Right renal cortex interstitium (tissue), 3 donors: ENCODE data around the gene RNASEH2A. TPM values are rescaled to one million over a fixed set of nuclear protein-coding genes. Genes with fewer than 3 reads are reported as not detected.

Experiments
- DNase-seq, 3 donors: peaks; one replicate each; pipeline ENCODE4 v3.0.0-alpha.2; 2013; ENCODE audit warnings: low read depth in 3 of 3, low spot score in 2 of 3
- polyA plus RNA-seq, 3 donors: library from polyadenylated mRNA; unstranded; fragments of 120-200 nt; gene quantifications; one replicate each; pipeline ENCODE4 v1.2.1, GENCODE V29; 2013; ENCODE audit not compliant: insufficient read length in 3 of 3

RNASEH2A gene
- polyA plus RNA-seq, 3 donors, result 31.6 to 35.6 (median 34.9) TPM

DNA sequence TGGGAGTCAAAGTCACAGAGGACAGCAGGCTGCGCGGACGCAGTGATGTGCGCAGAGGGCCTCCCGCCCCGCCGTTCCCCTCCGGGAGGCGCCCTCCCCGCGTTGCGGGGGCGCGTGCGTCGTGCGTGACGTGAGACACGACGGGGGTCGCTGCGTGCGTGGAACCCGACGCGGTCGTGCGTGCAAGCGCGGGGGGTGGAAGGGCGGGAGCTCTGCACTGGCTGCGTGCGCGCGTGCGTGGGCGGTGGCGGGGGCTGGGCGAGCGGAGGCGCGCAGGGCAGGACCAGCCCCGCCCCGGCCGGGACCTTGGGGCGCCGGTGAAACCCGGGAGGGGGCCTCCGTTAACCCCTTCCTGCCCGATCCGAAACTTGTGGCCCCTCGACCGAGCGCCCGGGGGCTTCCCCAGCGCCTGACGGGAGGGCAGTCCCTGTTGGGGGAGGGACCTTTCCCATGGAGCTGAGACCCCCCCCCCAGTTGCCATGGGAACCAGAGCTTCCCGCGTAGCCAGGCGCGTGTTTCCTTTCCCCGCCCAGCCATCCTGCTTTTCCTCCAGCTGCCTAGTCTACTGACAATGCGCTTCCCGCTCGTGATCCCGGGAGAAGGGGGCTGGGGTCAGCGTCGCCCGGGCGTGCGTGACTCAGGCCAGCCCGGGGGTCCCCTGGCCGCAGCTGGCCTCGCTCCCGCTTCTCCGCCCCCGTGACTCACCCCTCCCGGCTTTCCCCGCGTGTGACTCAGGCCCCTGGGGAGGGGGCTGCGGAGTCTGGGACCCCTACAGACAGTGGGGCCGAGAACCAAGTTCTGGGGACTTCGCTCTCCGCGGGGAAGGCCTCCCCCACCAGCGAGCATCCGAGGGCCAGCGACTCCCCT is 23.7 kb upstream of the RNASEH2A start:
- DNase-seq, result no peak

DNA sequence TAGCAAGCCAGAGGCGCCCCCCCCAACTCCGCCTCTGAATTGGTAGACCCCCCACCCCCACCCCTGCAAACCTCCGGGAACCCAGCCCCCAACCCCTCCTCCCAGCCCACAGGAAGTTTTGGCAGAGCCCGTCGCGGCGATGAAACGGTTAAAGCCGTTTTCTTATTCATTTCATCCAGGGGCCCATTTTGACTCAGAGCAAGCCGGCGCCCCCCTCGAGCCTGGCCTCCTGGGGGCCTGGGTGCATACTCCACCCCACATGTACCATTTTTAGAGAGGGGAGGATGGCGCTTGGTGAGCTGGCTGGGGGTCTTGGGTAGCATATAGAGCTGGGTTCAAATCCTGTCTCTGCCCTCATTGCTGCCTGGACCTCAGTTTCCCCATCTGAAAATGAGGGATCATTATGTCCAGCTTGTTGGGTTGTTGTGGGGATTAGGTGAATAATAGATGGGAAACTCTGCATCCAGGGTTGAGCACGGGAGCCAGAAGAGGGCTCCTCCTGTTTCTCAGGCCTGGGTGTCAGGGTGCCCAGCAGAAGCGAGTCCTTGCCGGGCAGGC is 23.0 kb upstream of the RNASEH2A start:
- no peak for DNase-seq

DNA sequence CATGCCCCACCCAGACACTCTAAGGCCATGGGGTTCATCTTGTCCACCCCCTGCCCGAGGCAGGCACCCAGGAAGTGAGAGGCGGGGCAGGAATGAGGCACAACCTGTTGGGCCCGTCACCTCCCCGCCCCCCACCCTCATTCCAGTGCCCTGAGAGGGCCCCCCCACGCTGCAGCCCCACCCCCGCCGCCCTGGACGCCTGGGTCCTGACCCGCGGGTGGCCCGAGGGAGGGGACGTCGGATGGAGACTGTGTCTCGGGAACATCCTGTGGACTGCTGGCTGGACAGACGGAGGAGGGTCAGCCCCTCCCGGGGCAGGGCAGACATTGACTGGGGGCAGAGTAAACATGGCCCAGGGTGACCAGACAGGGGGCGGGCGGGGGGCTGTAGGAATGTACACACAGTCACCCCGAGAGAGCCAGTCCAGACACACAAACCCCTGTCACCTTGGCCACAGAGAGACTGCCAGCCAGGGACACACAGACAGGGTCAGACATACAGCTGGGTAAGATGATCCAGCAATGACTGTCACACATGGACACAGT is 22.5 kb upstream of the RNASEH2A start:
- no peak for DNase-seq

DNA sequence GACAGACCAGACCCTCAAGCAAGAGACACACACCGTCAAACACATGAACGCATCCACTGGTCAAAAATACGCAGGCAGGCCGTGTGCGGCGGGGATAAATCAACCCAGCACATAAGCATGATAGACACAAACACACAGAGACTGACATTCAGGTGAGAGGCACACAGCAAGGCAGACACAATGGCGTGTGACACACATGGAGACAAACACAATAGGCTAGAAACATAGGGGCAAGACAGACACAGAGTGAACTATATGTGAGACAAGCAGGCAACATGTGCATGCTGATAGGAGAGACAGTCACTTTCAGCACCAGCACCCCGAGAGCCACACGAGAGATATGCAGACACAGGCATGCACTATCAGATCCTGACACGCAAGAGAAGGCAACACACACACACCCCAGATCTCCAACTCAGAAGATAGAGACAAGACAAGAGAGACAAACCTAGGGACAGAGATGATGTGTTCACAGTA is 22.0 kb upstream of the RNASEH2A start:
- DNase-seq, result no peak

DNA sequence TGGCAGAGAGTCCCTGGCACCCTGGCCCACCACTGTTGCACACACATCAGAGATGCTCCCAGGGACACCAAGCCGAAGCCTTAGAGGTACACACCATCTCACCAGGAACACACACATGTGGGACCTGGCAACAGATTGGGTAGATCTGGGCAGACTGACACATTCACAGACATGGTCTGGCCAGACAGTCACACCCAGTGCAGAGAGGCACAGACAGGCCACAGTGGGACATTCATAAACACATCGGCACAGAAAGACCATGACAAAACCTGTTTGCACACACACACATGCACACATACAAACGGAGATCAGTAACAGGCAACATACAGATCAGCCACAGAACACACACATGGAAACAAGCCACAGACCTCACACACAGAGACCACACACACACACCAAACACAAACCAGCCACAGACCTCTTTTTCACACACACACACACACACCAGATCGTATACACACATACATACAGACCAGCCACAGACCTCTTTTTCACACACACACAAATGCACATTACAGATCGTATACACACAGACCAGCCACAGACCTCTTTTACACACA is 21.4 kb upstream of the RNASEH2A start:
- DNase-seq, result no peak

DNA sequence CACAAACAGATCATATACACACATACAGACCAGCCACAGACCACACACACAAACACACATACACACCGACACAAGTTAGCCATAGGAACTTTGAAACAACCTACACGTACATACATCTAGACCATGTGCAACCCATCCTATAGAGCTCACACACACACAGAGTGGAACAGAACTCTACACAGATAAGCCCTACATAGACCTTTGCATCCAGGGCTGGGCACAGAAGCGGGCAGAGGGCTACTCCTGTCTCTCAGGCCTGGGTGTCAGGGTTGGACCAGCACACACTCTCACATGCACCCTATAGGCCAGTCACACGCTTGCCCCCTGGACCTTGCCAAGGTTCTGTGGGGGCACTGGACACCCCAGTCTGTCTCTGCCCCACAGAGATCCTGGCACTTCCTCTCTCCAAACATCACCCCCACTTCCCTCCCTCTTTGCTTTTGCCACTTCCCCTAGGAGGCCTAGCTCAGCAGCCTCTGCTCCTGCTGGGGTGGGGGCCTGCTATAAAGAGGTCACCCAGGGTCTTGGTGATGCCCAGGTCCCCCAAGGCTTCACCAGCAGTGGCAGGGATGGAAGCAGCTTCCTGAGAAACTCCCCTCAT is 20.9 kb upstream of the RNASEH2A start:
- DNase-seq, result no peak

DNA sequence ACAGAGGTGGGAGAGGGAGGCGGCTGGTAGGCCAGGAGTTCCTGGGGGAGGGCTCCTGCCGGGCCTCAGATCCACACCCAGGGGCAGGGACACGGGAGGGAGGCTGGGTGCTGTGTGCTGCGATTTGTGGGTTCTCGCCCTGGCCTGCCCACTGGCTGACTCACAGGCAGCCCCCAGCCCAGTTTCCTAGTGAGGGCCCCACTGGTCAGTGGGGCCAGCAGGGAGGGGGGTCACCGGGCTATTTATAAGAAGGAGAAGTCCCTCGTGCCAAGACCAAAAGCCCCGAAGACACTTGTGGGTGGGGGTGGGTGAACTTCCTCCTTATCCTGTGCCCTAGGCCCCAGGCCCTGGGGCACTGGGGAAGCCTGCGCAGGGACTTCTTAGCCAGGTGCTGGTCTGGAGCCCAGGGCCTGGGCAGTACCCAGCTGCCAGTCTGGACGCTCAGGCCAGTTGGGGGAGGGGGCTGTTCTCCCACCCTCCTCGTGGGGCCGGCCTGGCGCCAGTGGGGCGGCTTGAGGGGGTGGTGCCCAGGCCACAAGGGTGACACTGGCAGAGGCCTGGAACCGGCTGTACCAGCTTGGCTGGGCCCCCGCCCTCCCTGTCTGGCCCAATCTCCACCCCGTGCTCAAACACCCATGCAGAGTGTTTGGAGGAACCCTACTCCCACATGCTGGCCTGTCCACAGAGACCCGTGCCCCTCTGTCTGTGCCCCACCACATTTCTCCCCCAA is 20.1 kb upstream of the RNASEH2A start:
- no peak for DNase-seq

DNA sequence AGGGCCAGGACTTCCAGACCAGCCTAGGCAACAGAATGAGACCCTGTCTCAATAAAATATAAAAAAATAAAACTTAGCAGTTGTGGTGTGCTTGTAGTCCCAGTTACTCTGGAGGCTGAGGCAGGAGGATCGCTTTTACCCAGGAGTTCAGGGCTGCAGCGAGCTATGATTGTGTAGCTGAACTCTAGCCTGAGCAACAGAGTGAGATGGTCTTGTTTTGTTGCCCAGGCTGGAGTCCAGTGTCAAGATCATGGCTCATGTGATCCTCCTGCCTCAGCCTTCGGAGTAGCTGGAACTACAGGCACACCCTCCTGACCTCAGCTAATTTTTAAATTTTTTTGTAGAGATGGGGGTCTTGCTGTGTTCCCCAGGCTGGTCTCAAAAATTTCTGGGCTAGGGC is 19.4 kb upstream of the RNASEH2A start:
- DNase-seq, result no peak

DNA sequence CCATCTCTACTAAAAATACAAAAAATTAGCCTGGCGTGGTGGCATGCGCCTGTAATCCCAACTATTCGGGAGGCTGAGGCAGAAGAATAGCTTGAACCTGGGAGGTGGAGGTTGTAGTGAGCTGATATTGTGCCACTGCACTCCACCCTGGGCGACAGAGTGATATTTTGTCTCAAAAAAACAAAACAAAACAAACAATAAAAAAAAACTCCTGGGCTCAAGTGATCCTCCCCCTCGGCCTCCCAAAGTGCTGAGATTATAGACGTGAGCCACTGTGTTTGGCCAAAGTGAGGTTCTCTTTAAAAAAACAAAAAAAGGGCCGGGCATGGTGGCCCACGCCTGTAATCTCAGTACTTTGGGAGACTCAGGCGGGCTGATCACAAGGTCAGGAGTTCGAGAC is 18.9 kb upstream of the RNASEH2A start:
- no peak for DNase-seq

DNA sequence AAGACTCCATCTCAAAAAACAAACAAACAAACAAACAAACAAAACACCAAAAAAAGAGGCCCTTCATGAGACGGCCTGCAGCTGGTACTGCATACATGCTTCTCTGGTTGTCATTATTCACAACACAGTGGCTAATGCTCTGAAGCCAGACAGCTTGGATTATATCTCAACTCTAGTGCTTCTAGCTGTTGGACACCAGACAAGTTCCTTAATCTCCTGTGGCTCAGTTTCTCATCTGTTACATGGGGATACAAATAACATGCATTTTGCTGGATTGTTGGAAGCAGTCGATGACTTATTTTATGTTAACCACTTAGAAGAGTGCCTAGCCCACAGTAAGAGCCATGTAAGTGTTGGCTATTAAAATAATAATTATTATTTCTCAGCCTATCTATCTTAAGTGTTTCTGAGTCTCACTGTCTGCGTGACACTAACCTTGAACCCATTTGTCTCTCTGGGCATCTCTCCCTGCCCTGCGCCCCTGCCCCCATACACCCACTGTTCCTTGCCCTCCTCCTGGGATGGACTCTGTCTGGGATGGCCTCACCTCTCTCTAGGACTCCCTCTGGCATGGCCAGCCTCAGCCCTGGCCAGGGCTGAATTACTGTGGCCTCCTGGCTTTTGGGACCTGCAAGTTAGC is 18.2 kb upstream of the RNASEH2A start:
- DNase-seq, result no peak

DNA sequence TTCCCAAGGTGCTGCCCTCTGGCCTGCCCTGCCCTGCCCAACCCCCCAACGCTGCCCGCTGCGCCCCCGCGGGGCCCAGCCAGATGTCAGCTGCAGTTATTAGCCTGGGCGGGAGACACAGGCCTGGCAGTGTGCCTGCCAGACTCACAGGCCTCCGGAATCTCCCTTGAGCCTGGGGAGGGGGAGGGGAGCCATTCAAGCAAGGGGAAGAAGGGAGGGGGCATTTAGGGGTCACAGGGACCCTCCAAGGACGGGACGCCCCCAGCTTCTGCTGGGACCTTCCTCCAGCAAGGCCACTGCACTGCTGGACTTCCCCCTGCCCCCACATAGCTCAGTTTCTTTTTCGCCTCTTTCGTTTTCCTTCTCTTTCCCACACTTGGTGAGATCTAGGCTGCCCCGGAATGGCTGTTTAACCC is 17.7 kb upstream of the RNASEH2A start:
- DNase-seq, result no peak

DNA sequence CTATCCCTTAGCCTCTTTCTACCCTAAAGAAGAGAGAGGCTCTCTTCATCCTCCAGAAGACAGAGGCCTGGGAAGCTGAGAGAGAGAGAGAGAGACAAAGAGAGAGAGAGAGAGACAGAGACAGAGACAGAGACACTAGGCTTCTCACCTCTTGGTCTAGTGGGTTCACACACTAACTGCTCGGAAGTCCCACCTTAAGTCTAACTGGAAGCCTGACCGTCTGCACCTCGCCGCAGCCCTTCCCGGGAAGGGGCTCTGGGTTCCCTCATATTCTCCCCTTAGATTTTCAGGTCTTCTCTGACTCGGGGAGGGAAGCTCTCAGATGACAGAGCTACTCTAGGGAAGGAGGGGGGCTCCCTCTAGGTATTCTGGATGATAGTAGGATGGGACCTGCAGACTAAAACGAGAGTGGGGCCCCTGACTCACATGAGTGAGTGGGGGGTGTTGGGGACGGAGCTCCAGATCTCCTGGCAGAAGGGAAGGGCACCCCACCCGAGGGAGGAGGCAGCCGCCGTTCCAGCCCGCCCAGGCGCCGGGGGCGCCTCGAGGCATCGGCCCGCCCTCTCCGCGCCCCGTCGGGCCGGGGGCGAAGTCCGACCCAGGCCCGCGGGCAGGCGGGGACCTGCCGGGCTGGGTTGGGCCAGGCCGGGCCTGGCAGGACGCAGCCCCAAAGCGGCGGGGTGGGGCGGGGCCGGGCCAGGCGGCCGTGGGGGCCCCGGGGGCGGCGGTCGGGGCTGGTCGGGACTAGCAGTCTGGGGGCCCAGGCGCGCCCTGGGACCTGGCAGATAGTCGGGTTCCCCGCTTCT is 17.1 kb upstream of the RNASEH2A start:
- DNase-seq, result no peak

DNA sequence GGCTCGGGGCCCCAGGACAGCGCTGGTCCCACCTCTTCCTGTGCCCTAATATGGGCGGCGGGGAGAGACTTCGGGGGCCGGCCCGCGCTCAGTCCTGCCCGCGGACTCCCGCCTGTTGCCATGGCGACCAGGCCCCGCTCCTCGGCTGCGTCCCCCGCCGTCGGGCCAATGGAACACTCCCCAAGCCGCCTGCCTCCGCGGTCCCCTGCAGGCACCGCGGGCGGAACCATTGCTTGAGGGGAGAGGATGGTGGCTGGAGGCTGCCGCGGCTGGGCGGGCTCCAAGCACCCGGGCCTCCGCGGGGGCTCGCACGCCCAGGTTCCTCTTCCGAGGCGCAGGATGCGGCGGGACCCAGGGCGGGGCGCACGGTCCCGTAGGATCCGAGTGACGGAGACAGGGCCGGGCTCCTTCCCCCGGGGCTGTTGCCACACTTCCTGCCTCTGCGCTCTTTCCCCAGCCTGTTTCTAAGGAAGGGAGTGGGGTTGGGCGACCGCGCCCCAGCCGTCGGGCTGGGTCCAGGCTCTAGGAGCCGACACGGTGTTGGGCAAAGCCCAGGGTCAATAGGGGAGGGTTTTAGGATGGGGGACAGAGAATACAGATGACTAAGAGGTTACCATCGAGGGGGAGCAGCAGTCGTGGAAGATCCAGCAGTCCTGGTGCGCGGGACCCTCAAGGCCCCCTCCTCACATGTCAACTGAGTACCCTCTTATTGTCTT is 16.3 kb upstream of the RNASEH2A start:
- DNase-seq, result peak in 1 of 3 donors; percentile 84

DNA sequence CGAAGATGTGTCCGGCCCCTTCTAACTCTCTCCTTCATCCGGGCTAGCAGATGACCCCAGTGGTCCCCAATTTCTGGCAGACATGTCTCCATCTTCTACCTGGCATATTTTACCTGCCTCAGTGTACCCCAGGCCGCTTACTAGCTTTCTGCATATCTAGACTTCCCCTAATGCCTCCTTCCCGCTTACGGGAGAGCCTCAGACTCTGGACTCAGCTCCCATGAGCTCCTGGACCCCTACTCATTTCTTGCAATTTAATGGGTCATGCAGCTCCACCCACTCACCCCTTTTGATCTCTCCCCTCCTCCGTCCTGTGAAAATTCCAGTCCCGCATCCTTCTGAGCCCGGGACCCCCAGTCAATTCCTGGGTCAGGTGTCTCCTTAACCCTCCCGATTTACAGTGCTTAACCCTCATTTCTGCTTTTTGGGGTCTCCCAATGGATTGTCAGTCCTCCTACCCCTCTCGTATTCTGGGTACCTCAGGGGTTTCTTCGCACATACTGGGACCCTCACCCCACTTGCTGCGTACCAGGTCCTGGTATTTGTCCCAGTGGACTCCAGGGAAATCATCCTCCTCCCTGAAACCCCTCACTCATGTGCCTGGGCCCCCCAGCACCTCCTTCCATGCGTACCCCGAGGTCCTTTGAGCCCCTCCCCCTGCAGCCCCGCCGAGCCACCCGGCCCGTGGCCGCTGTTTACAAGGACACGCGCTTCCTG is 15.6 kb upstream of the RNASEH2A start:
- no peak for DNase-seq

DNA sequence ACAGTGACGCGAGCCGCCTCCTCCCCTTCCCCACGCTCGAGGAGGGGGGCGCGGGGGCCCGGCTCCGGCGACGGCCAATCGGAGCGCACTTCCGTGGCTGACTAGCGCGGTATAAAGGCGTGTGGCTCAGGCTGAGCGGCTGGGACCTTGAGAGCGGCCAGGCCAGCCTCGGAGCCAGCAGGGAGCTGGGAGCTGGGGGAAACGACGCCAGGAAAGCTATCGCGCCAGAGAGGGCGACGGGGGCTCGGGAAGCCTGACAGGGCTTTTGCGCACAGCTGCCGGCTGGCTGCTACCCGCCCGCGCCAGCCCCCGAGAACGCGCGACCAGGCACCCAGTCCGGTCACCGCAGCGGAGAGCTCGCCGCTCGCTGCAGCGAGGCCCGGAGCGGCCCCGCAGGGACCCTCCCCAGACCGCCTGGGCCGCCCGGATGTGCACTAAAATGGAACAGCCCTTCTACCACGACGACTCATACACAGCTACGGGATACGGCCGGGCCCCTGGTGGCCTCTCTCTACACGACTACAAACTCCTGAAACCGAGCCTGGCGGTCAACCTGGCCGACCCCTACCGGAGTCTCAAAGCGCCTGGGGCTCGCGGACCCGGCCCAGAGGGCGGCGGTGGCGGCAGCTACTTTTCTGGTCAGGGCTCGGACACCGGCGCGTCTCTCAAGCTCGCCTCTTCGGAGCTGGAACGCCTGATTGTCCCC is 14.9 kb upstream of the RNASEH2A start, which contains the start of gene JUNB:
Gene JUNB (plus strand): TSS at position 142 of the 706 bp plus-strand sequence. CDS start 286 bp downstream, at position 428.
- DNase-seq, result peak in 1 of 3 donors; percentile 85

DNA sequence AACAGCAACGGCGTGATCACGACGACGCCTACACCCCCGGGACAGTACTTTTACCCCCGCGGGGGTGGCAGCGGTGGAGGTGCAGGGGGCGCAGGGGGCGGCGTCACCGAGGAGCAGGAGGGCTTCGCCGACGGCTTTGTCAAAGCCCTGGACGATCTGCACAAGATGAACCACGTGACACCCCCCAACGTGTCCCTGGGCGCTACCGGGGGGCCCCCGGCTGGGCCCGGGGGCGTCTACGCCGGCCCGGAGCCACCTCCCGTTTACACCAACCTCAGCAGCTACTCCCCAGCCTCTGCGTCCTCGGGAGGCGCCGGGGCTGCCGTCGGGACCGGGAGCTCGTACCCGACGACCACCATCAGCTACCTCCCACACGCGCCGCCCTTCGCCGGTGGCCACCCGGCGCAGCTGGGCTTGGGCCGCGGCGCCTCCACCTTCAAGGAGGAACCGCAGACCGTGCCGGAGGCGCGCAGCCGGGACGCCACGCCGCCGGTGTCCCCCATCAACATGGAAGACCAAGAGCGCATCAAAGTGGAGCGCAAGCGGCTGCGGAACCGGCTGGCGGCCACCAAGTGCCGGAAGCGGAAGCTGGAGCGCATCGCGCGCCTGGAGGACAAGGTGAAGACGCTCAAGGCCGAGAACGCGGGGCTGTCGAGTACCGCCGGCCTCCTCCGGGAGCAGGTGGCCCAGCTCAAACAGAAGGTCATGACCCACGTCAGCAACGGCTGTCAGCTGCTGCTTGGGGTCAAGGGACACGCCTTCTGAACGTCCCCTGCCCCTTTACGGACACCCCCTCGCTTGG is 14.1 kb upstream of the RNASEH2A start:
- no peak for DNase-seq
